Esophagus squamous epithelium (tissue), 5 donors: ENCODE results near the gene CORO1C. TPM values are rescaled to one million over a fixed set of nuclear protein-coding genes. Genes with fewer than 3 reads are reported as not detected.

ENCODE experiments used
- DNase-seq: peaks from one replicate; lab custom pipeline; 2025; lab: John Stamatoyannopoulos, UW
- H3K27ac ChIP-seq, 4 donors: fragments of 200-600 bp; sonication (generic); one replicate each; pipeline ENCODE4 v1.5.1; 2016 to 2019; ENCODE audit warnings: mild to moderate bottlenecking in 1 of 4
- H3K27me3 ChIP-seq, 4 donors: fragments of 200-600 bp; sonication (generic); 1 replicate in 3 of 4; 2 replicates in 1 of 4; pipeline versions ENCODE4 v1.5.1 to v1.6.0; 2017 to 2021; ENCODE audit warnings: antibody characterized with exemption in 1 of 4
- H3K36me3 ChIP-seq, 3 donors: fragments of 200-600 bp; sonication (generic); one replicate each; pipeline ENCODE4 v1.5.1; 2016 to 2019
- H3K4me1 ChIP-seq, 3 donors: fragments of 200-600 bp; sonication (generic); one replicate each; pipeline ENCODE4 v1.5.1; 2017 to 2019
- H3K4me3 ChIP-seq, 4 donors: fragments of 200-600 bp; sonication (generic); 1 replicate in 3 of 4; 2 replicates in 1 of 4; pipeline ENCODE4 v1.5.1; 2016 to 2019; ENCODE audit warnings: mild to moderate bottlenecking in 2 of 4, moderate library complexity in 1 of 4
- H3K9me3 ChIP-seq, 3 donors: fragments of 200-600 bp; sonication (generic); one replicate each; pipeline ENCODE4 v1.5.1; 2016 to 2019
- CTCF ChIP-seq, 6 experiments: fragments of 450-650 bp in 4 of 6; fragments of 200-600 bp in 2 of 6; sonication (generic) in 2 of 6; IDR thresholded peaks; one replicate each; pipeline ENCODE4 v1.5.1; 2016 to 2019; ENCODE audit warnings: antibody characterized with exemption in 6 of 6, mild to moderate bottlenecking in 4 of 6, moderate library complexity in 4 of 6
- POLR2A ChIP-seq, 4 donors: fragments of 450-650 bp; IDR thresholded peaks; one replicate each; pipeline ENCODE4 v1.6.1; 2017; ENCODE audit warnings: antibody characterized with exemption in 4 of 4, mild to moderate bottlenecking in 4 of 4, moderate library complexity in 3 of 4
- WGBS, 2 donors: methylation state at CpG; one replicate each; pipeline ENCODE4 v1.1.5; 2018; 5-methylcytosine and 5-hydroxymethylcytosine counted together
- intact Hi-C: fragments of 100-400 bp; cut with DNase I; formaldehyde crosslinking; loops from one replicate; pipeline ENCODE4 v1.15.0; 2022
- total RNA-seq, 4 donors: library from RNA; depleted of rRNA; stranded (reverse); fragments of >200 nt; gene quantifications; one replicate each; pipeline ENCODE4 v1.1.0, GENCODE V29; 2016
- donor health status: DM: yes; HTN: yes; CAD: no.

CORO1C gene
- total RNA-seq, 4 donors from 2014 or later, result 67.2 to 142 (median 114) TPM

- Histone ChIP-seq H3K9me3 (no peaks in the 10 kb centered on the region), H3K27ac (no peak overlapping the region), H3K4me3 (no peak overlapping the region), H3K27me3 (peaks cover 0 to 3% (median 0%) of the 10 kb centered on the region in 4 donors), H3K36me3 (no peaks in the 10 kb centered on the region), H3K4me1 (peaks cover 0 to 3% (median 0%) of the 10 kb centered on the region in 3 donors)
- DNase-seq, result no peak
- whole genome bisulfite sequencing, 2 donors, result 42 to 47% methylated on average over 14 of the region's 14 CpGs
- intact Hi-C loops, result no loop called here
- TF ChIP-seq CTCF (IDR thresholded peaks at IDR 0.05), result no peak
- TF ChIP-seq POLR2A (IDR thresholded peaks at IDR 0.05), result no peak
These were observed 126.9 kb downstream of the CORO1C start for GRCh38 chr12:108604208-108604941.

- intact Hi-C loops, result no loop called here
- peaks cover 0 to 3% (median 0%) of the 10 kb centered on the region in 4 donors for H3K27me3 ChIP-seq
- no peak overlapping the region for H3K27ac ChIP-seq
- no peak for DNase-seq
- WGBS, 2 donors, result 44 to 100% methylated on average over 1 to 3 of the region's 4 CpGs
- H3K4me3 ChIP-seq, result no peak overlapping the region
- TF ChIP-seq POLR2A (IDR thresholded peaks at IDR 0.05) (no peak), CTCF (IDR thresholded peaks at IDR 0.05) (no peak)
- H3K9me3 ChIP-seq, result no peaks in the 10 kb centered on the region
- no peaks in the 10 kb centered on the region for H3K4me1 ChIP-seq
- no peaks in the 10 kb centered on the region for H3K36me3 ChIP-seq
These were observed 127.6 kb downstream of the CORO1C start for GRCh38 chr12:108603743-108604142.

GRCh38 chr12:108602976-108603704 lies 128.2 kb downstream of the CORO1C start:
- Histone ChIP-seq H3K27me3 (peaks cover 0 to 3% (median 0%) of the 10 kb centered on the region in 4 donors), H3K27ac (no peak overlapping the region), H3K4me1 (no peaks in the 10 kb centered on the region), H3K9me3 (no peaks in the 10 kb centered on the region), H3K36me3 (no peaks in the 10 kb centered on the region), H3K4me3 (no peak overlapping the region)
- 91 to 95% methylated on average over 4 to 6 of the region's 15 CpGs for WGBS, 2 donors
- no peak for DNase-seq
- intact Hi-C loops, result no loop called here
- TF ChIP-seq CTCF (IDR thresholded peaks at IDR 0.05) (no peak), POLR2A (IDR thresholded peaks at IDR 0.05) (no peak)

GRCh38 chr12:108602209-108602705 lies 129.1 kb downstream of the CORO1C start:
- intact Hi-C loops, result no loop called here
- WGBS, 2 donors, result 92 to 94% methylated on average over 9 of the region's 9 CpGs
- DNase-seq, result no peak
- no peak overlapping the region for H3K4me3 ChIP-seq
- no peak overlapping the region for H3K27ac ChIP-seq
- H3K27me3 ChIP-seq, result no peaks in the 10 kb centered on the region
- TF ChIP-seq POLR2A (IDR thresholded peaks at IDR 0.05) (no peak), CTCF (IDR thresholded peaks at IDR 0.05) (no peak)
- H3K4me1 ChIP-seq, result no peaks in the 10 kb centered on the region
- no peaks in the 10 kb centered on the region for H3K9me3 ChIP-seq
- H3K36me3 ChIP-seq, result no peaks in the 10 kb centered on the region

- Histone ChIP-seq H3K27ac (no peak overlapping the region), H3K4me1 (peaks cover 0 to 5% (median 0%) of the 10 kb centered on the region in 3 donors), H3K9me3 (no peaks in the 10 kb centered on the region), H3K4me3 (no peak overlapping the region), H3K36me3 (no peaks in the 10 kb centered on the region), H3K27me3 (no peaks in the 10 kb centered on the region)
- TF ChIP-seq POLR2A (IDR thresholded peaks at IDR 0.05) (no peak), CTCF (IDR thresholded peaks at IDR 0.05) (no peak)
- intact Hi-C loops, result no loop called here
- DNase-seq, result no peak
- WGBS, 2 donors, result 30 to 32% methylated on average over 4 of the region's 4 CpGs
These were observed 130.7 kb downstream of the CORO1C start for GRCh38 chr12:108600702-108601007.
